GM12878 (cell line): ENCODE data around the gene IL1R2. TPM values are rescaled to one million over a fixed set of nuclear protein-coding genes. Genes with fewer than 3 reads are reported as not detected.

Experiments
- BACH1 ChIP-seq: fragments of 450-650 bp; IDR thresholded peaks from 2 replicates; pipeline ENCODE4 v1.6.1; 2017; ENCODE audit warnings: mild to moderate bottlenecking, borderline replicate concordance
- BHLHE40 ChIP-seq, 2 experiments: fragments of 450-650 bp in 1 of 2; IDR thresholded peaks; 2 replicates each; pipeline ENCODE4 v1.6.1; 2011 to 2017; ENCODE audit warnings: low read depth in 2 of 2, borderline replicate concordance in 1 of 2, improper control_type of control experiment in 1 of 2, low read length in 1 of 2, mild to moderate bottlenecking in 1 of 2
- HCFC1 ChIP-seq: fragments of 150-350 bp; IDR thresholded peaks from 2 replicates; pipeline ENCODE4 v1.6.1; 2014; ENCODE audit warnings: low read length
- HDAC2 ChIP-seq: fragments of 200-600 bp; sonication (generic); IDR thresholded peaks from 2 replicates; pipeline ENCODE4 v1.6.1; 2017
- IKZF2 ChIP-seq, 2 experiments: fragments of 450-650 bp; IDR thresholded peaks; 2 replicates each; pipeline ENCODE4 v1.6.1; 2017; ENCODE audit warnings: mild to moderate bottlenecking in 2 of 2, moderate library complexity in 2 of 2
- LARP7 ChIP-seq: fragments of 450-650 bp; IDR thresholded peaks from 2 replicates; pipeline ENCODE4 v1.6.1; 2017; ENCODE audit warnings: mild to moderate bottlenecking
- NBN ChIP-seq: fragments of 450-650 bp; IDR thresholded peaks from 2 replicates; pipeline ENCODE4 v1.6.1; 2016
- NR2C1 ChIP-seq: fragments of 450-650 bp; IDR thresholded peaks from 2 replicates; pipeline ENCODE4 v1.6.1; 2017; ENCODE audit warnings: antibody characterized with exemption, mild to moderate bottlenecking, moderate library complexity
- RAD21 ChIP-seq: IDR thresholded peaks from 2 replicates; pipeline ENCODE4 v1.6.1; 2011; ENCODE audit warnings: mild to moderate bottlenecking, low read depth, low read length, moderate library complexity; ENCODE audit not compliant: insufficient read depth
- SPI1 ChIP-seq: IDR thresholded peaks from 2 replicates; pipeline ENCODE4 v1.6.1; 2011; ENCODE audit warnings: low read depth, mild to moderate bottlenecking, low read length, moderate library complexity, borderline replicate concordance; ENCODE audit not compliant: insufficient read depth
- TAF1 ChIP-seq: IDR thresholded peaks from 2 replicates; pipeline ENCODE4 v1.6.1; 2011; ENCODE audit warnings: mild to moderate bottlenecking, low read depth, low read length, borderline replicate concordance
- TCF12 ChIP-seq: IDR thresholded peaks from 2 replicates; pipeline ENCODE4 v1.6.1; 2011; ENCODE audit warnings: low read depth, mild to moderate bottlenecking, low read length
- polyA plus RNA-seq, 11 experiments: library from polyadenylated mRNA; depleted of rRNA in 4 of 11; unstranded in 6 of 11; stranded (reverse) in 5 of 11; fragments of >200 nt; fragmentation: Nextera tagmentation in 4 of 11; fragmentation: Illumina TruSeq in 1 of 11; extraction: Ambion mirVana in 4 of 11; extraction: Trizol in 1 of 11; gene quantifications; 1 replicate in 1 of 11; 2 replicates in 10 of 11; pipeline versions ENCODE4 v1.2.1 to v1.2.3, GENCODE V29; 2011 to 2016; ENCODE audit warnings: inconsistent platforms in 2 of 11, missing spikeins in 2 of 11, low read depth in 1 of 11
- total RNA-seq, 4 experiments: library from RNA; depleted of rRNA in 3 of 4; stranded (reverse); fragments of >200 nt in 3 of 4; fragmentation: Illumina TruSeq in 1 of 4; extraction: Trizol in 1 of 4; gene quantifications; 2 replicates each; pipeline versions ENCODE4 v1.2.1 to v1.2.3, GENCODE V29; 2013 to 2021
- TF ChIP-seq, protein P1 (sequence below): IDR thresholded peaks from 2 replicates; pipeline ENCODE4 v1.6.1; 2012; ENCODE audit warnings: low read length, inconsistent platforms
- TF ChIP-seq, protein P2 (sequence below): fragments of 450-650 bp; IDR thresholded peaks from 2 replicates; pipeline ENCODE4 v1.6.1; 2017; ENCODE audit warnings: mild to moderate bottlenecking
- TF ChIP-seq, protein P3 (sequence below): fragments of 450-650 bp; IDR thresholded peaks from 2 replicates; pipeline ENCODE4 v1.6.1; 2017; ENCODE audit warnings: mild to moderate bottlenecking, moderate library complexity
- TF ChIP-seq, protein P4 (sequence below): fragments of 450-650 bp; formaldehyde crosslinking; IDR thresholded peaks from 2 replicates; pipeline ENCODE4 v1.5.0; 2022; ENCODE audit warnings: mild to moderate bottlenecking, missing genetic modification characterization

The IL1R2 gene
- total and polyA plus RNA-seq, 10 of the 15 experiments (the other 5 are each of a cell fraction or from before 2014, with no cell fraction given): 0.44 to 6.4 (median 0.62) TPM

DNA sequence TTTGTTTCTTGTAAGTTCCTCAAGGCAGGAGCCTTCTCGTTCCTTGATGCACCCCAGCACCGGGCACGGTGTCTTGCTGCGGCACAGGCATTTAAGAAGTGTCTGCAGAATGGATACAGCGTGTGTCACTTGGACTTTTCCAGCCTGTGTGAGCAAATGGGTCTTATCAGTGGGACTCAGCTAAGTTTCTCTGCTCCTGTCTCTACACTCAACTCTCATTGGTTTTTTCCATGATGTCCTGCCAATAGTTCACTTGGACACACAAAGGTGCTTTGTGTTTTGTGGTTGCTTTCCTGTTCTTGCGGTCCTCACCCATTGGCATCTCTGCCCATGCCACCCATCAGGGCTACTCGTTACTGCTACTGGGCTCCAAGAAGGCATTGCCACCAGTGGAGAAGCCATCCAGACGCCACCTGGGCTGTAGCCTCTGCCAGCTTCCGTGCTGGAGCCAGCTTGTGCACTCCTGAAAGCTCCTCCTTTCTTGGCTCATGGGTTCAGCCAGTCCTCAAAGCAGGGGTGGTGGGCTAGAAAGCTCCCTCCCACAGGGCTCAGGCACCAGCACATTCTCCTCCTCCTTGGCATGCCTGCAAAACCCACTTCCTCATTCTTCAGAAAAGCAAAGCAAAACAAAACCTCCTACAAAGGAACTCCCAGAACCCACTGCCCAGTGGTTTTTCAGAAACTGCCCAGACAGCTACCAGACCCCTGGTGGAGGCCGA lies 41.4 kb downstream of the IL1R2 start (continued):
- TF ChIP-seq, protein P1, sequence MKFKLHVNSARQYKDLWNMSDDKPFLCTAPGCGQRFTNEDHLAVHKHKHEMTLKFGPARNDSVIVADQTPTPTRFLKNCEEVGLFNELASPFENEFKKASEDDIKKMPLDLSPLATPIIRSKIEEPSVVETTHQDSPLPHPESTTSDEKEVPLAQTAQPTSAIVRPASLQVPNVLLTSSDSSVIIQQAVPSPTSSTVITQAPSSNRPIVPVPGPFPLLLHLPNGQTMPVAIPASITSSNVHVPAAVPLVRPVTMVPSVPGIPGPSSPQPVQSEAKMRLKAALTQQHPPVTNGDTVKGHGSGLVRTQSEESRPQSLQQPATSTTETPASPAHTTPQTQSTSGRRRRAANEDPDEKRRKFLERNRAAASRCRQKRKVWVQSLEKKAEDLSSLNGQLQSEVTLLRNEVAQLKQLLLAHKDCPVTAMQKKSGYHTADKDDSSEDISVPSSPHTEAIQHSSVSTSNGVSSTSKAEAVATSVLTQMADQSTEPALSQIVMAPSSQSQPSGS: peak; percentile 28; the same call in 1 of the 2 replicates
- TF ChIP-seq, protein P2, sequence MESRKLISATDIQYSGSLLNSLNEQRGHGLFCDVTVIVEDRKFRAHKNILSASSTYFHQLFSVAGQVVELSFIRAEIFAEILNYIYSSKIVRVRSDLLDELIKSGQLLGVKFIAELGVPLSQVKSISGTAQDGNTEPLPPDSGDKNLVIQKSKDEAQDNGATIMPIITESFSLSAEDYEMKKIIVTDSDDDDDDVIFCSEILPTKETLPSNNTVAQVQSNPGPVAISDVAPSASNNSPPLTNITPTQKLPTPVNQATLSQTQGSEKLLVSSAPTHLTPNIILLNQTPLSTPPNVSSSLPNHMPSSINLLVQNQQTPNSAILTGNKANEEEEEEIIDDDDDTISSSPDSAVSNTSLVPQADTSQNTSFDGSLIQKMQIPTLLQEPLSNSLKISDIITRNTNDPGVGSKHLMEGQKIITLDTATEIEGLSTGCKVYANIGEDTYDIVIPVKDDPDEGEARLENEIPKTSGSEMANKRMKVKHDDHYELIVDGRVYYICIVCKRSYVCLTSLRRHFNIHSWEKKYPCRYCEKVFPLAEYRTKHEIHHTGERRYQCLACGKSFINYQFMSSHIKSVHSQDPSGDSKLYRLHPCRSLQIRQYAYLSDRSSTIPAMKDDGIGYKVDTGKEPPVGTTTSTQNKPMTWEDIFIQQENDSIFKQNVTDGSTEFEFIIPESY: no peak
- TF ChIP-seq TAF1 (no peak), SPI1 (peak; percentile 98), HCFC1 (no peak), TCF12 (no peak), RAD21 (no peak), NR2C1 (no peak), BHLHE40 (IDR thresholded peaks at IDR 0.05; ENCODE audit: borderline replicate concordance in 1 of 2, low read depth in 2 of 2, low read length in 1 of 2) (peak; percentile 40 to 56; a peak in 2 of 4 replicates), IKZF2 (IDR thresholded peaks at IDR 0.05) (peak; percentile 80 to 81; a peak in 2 of 4 replicates), HDAC2 (no peak), BACH1 (no peak), LARP7 (no peak; the same call in 1 of the 2 replicates), NBN (peak; percentile 63; the same call in 1 of the 2 replicates)
- TF ChIP-seq, protein P3, sequence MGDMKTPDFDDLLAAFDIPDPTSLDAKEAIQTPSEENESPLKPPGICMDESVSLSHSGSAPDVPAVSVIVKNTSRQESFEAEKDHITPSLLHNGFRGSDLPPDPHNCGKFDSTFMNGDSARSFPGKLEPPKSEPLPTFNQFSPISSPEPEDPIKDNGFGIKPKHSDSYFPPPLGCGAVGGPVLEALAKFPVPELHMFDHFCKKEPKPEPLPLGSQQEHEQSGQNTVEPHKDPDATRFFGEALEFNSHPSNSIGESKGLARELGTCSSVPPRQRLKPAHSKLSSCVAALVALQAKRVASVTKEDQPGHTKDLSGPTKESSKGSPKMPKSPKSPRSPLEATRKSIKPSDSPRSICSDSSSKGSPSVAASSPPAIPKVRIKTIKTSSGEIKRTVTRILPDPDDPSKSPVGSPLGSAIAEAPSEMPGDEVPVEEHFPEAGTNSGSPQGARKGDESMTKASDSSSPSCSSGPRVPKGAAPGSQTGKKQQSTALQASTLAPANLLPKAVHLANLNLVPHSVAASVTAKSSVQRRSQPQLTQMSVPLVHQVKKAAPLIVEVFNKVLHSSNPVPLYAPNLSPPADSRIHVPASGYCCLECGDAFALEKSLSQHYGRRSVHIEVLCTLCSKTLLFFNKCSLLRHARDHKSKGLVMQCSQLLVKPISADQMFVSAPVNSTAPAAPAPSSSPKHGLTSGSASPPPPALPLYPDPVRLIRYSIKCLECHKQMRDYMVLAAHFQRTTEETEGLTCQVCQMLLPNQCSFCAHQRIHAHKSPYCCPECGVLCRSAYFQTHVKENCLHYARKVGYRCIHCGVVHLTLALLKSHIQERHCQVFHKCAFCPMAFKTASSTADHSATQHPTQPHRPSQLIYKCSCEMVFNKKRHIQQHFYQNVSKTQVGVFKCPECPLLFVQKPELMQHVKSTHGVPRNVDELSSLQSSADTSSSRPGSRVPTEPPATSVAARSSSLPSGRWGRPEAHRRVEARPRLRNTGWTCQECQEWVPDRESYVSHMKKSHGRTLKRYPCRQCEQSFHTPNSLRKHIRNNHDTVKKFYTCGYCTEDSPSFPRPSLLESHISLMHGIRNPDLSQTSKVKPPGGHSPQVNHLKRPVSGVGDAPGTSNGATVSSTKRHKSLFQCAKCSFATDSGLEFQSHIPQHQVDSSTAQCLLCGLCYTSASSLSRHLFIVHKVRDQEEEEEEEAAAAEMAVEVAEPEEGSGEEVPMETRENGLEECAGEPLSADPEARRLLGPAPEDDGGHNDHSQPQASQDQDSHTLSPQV: peak; percentile 18
- TF ChIP-seq, protein P4, sequence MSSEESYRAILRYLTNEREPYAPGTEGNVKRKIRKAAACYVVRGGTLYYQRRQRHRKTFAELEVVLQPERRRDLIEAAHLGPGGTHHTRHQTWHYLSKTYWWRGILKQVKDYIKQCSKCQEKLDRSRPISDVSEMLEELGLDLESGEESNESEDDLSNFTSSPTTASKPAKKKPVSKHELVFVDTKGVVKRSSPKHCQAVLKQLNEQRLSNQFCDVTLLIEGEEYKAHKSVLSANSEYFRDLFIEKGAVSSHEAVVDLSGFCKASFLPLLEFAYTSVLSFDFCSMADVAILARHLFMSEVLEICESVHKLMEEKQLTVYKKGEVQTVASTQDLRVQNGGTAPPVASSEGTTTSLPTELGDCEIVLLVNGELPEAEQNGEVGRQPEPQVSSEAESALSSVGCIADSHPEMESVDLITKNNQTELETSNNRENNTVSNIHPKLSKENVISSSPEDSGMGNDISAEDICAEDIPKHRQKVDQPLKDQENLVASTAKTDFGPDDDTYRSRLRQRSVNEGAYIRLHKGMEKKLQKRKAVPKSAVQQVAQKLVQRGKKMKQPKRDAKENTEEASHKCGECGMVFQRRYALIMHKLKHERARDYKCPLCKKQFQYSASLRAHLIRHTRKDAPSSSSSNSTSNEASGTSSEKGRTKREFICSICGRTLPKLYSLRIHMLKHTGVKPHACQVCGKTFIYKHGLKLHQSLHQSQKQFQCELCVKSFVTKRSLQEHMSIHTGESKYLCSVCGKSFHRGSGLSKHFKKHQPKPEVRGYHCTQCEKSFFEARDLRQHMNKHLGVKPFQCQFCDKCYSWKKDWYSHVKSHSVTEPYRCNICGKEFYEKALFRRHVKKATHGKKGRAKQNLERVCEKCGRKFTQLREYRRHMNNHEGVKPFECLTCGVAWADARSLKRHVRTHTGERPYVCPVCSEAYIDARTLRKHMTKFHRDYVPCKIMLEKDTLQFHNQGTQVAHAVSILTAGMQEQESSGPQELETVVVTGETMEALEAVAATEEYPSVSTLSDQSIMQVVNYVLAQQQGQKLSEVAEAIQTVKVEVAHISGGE (CRISPR knock-in tag): no peak
